Medulla oblongata (tissue), 1 donor: ENCODE results near the gene LHPP.

Experiments
- DNase-seq: peaks from one replicate; pipeline ENCODE4 v3.0.0-alpha.2; 2015; ENCODE audit errors: extremely low spot score

The LHPP gene

DNA sequence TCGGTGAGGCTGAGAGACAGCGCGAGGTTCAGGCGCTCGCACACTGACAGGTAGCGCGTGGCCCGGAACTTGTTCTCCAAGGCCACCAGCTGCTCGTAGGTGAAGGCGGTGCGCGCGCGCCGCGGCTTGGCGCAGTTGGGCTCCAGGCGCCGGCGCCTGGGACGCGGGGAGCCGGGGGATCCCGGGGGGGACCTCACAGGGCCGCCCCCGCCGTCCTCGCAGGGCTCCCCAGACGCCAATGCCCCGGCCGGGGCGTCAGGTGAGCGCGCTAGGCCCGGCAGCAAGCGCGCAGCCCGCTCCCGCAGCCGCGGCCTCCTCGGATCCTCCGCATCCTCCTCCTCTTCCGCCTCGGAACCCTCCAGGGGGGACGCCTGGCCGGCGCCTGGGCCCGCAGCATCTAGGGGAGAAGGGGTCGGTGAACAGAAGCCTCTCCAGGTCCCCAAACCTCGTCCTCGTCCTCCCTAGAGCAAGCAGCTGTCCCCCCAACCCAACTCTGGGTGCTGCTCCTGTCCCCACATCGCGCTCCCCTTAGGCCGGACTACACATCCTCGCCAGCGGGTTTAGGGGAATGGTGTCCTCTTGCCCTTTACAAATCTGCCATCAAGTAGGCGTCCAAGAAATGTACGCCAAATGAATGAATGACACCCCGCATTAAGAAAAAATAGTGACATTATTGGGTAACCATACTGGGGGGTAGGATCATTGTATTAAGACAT lies 13.7 kb upstream of the LHPP start:
- DNase-seq: no peak

DNA sequence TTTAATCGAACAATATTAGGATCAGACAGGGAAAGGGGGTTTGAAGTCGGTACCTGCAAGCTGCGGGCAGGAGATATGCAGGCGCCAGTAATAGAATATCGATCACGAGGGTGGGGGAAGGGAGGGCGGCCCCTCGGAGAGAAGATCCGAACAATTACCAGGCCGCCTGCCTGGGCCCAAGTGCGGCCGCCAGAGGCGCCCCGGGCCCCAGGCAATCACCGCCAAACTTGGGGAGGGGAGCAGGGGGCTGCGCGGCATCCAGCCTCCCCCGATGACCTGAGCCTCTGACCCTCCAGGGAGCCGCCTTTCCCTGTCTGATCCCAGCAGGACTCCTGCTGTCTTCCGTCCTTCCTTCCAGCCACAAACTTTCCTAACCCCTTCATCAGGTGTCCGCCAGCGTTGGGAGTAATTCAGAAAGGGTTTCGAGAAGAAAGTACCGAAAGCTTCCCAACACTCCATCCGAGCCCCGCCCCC lies 12.9 kb upstream of the LHPP start:
- DNase-seq: no peak

DNA sequence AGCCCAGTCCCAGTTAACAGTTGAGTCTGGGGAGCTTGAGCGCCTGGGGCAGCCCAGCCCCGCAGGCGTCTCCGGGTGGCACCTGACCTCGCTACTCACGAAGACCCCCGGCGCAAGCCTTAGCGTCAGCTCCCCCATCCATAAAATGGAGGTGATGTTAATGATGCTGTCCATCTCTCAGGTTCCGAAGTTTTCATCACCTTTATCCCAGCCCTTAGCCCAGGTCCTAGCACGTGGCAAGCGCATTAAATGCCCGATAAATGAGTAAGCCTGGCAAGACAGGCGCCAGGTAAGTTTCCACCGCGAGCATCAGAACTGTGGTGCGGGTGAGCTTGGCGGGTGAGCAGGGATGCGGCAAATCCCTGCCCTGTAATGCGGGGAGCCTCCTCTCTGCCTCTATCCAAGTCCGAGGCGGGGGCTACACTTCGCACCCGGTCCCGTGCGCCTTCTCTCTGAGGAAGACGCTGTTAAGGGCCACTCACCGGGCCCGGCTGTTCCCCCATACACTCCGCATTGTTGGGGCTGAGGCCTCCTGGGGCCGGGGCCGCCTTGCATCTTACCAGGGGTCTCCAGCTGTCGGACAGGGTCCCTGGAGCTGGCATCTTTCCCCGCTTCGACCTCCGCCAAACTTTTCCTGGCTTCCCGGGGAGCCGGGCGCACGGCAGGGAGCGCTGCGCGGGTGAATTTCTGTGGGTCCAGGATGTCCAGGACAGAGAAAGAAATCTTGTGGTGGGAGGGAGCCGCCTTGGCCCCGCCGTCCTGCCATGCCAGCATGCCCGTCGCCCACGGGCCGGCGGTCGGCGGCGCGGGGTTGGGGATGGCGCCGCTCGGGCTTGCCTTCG lies 12.2 kb upstream of the LHPP start:
- no peak for DNase-seq

DNA sequence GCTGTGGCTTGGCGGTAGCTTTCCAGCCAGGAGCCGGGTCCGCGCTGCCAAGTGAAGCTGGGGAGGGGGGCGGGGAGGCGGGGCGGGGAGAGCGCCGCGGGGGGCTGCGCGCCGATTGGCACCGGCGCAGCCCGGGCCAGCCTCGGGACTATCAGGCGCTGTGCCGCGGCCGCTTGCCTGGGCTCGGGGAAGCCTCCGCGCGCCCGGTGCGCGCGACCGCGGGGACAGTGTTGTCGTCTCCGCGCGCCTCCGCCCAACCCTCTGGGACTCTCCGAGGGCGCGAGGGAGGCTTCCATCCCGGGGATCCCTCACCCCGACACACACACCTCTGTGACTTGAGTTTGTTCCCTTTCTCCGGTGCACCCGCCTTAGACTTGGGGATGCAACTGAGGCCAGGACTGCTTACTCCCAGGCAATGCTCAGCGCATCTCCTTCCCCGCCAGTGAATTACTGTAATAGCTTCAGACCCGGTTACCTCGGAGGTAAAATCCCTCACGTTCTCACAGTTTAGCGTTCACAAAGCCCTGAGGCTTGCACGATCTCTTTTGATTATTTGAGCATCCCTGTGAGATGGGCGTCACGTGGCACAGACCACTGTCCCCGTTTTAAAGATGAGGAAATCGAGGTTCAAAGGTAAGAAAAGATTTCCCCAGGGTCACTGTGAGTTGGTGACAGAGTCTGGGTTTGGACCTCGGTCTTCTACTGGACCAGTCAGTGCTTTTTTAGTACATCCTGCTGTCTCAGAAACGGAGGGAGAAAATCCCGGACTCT lies 11.4 kb upstream of the LHPP start, which contains the start of gene NKX1-2:
Gene NKX1-2, minus strand, starts transcription at position 24 of the 771 bp plus-strand sequence. CDS start 92 bp downstream, outside the sequence.
- peak; percentile 40 for DNase-seq

DNA sequence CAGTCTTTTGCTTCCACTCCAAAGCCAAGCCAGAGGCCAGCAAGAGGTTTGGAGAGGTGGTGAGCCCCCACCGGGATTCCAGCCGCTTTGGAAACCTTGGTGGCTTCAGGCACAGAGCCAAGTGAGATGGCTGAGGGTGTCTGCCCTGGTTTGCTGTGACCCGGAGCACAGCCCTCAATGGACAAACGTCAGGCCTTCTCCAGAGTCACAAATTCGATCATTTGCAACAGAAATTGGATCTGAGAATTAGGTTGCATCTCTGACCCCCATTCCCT lies 10.9 kb upstream of the LHPP start:
- no peak for DNase-seq

DNA sequence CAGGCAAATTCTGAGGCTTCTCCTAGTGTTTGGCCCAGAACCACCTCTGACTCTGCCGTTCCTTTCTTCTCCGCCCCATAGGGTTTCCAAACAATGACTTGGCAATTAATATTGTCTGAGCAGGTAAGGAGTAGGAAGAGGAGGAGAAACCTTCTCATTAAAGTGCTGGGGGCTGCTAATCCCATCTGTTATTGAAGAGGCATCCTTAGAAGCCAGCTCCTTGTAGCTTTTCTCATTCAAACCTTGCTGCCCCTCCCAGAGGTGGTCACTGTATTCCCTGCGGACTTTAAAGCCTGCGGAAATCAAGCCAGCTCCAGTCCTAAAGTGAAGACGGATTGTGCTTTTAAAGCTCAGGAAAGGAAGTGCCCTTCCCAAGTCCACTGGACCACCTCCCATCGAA lies 10.3 kb upstream of the LHPP start:
- DNase-seq: no peak

DNA sequence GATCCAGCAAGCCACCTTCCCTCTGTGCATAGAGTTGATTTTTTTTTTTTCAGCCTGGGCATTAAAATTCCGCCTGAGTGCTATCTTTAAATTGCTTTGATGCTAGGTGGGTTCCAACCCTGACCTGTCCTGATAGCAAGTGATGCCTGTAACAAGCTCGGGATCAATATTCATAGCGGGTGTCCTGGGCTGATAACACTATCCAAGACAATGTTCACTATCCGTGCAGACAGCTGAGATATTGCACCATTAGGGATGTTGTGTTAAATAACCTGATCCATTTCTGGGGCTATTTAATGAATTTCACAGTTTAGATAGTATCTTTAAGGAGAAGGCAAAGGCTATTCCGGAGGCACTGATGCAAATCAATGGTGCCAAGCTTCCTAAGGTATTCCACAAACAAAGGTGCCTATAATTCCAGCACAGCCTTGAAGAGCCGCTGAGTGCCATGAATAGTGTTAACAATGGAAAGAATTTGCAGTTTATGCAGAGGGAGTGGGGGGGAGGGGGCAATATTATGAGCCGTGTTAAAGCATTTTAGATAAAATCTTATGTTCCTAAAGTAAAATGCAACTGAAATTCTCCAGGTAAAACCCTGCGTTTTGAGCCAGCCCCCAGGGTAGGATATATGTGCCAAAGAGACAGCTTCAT lies 7.5 kb upstream of the LHPP start:
- no peak for DNase-seq

DNA sequence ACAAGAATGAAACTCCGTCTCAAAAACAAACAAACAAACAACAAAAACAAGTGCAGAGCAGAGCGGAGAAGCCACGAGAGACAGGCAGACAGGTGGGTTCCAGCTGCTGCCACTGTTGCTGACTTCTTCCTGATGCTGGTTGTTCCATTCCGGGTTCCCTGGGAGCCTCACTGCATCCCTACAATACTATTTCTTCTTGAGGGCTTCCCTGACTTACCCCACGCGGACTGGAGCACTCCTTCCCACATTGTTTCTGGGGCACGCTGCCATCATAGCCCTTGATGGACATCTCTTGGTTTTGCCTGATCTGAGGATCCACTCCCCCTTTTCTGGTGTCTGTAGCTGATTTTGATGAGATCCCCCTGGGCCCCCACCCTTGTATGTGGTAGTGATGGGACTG lies 6.2 kb upstream of the LHPP start:
- DNase-seq: no peak

DNA sequence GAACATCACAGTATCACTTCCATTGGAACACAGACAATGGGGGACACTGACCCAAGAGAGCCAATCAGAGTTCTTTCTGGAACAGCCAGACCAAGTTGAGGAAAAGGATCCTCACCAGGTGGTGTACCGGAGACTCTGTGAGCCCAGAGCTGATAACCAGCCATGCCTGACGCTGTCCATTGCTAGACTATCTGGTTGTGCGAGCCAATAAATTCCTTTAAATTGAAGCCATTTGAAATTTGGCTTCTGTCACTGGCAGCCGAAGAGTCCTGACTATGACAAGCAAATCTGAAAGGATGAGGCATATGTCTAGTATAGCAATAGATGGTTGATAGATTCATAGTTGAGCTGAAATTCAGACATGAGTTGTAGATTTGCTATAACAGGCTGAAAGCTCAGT lies 3.1 kb upstream of the LHPP start:
- DNase-seq: no peak

DNA sequence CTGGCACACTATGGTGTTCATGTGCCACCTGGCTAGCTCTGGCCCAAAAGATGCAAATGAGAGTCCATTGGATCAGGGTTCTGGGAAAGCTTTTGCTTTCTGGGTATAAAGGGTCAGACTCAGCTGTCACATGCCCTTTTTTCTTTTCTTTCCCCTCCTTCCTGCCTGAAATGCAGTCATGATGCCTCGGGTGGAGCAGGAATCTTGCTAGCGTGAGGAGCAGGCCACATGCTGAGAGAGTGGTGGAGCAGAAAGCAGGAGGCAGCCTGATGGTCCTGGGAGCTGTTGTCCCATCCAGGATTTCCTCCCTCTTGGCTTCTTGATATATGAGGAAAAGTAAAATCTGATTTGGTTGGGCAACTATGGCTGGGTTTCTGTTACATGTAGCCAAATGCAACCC lies 2.7 kb upstream of the LHPP start:
- DNase-seq: no peak

DNA sequence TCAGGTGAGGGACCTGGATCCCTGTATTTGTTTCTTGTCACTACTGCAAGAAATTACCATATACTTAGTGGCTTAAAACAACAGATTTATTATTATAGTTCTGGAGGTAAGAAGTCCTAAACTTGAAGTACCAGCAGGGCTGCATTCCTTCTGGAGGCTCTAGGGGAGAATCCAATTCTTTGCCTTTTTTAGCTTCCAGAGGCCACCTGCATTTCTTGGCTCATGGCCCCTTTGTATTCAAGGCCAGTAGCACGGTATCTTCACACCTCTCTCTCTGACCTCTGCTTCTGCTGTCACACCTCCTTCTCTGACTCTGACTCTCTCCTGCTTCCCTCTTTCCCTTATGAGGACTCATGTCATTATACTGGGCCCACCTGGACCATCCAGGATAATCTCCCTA lies 2.2 kb upstream of the LHPP start:
- DNase-seq: no peak

DNA sequence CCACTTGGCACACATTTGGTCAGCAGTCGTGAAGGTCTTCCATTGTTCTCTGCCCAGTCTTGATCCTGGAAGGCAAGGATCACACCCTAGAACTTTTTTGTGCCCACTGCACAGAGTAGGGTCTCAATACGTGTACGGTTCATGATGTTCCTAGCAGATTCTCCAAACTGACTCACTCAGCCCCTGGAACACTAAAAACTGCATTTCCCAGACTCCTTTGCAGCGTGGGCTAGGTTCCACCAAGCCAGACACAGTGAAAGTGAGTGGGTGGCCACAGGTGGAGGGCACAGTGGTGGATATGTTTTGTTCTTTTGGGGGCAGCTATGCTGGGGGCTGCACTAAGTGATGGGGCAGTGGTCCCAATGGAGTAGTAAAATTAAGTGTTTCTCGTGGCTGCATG lies 1.5 kb upstream of the LHPP start:
- DNase-seq: no peak

DNA sequence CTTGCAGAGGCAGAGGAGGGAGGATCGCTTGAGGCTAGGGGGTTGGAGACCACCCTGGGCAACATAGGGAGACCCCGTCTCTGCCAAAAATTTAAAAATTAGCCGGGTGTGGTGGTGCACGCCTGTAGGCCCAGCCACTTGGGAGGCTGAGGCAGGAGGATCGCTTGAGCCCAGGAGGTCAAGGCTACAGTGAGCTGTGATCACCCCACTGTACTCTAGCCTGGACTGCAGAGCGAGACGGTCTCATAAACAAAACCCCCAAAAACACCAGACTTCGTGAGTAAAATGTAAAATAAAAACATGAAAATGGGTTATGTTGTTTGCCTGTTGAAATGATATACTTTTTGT lies 699 bp downstream of the LHPP start:
- no peak for DNase-seq

DNA sequence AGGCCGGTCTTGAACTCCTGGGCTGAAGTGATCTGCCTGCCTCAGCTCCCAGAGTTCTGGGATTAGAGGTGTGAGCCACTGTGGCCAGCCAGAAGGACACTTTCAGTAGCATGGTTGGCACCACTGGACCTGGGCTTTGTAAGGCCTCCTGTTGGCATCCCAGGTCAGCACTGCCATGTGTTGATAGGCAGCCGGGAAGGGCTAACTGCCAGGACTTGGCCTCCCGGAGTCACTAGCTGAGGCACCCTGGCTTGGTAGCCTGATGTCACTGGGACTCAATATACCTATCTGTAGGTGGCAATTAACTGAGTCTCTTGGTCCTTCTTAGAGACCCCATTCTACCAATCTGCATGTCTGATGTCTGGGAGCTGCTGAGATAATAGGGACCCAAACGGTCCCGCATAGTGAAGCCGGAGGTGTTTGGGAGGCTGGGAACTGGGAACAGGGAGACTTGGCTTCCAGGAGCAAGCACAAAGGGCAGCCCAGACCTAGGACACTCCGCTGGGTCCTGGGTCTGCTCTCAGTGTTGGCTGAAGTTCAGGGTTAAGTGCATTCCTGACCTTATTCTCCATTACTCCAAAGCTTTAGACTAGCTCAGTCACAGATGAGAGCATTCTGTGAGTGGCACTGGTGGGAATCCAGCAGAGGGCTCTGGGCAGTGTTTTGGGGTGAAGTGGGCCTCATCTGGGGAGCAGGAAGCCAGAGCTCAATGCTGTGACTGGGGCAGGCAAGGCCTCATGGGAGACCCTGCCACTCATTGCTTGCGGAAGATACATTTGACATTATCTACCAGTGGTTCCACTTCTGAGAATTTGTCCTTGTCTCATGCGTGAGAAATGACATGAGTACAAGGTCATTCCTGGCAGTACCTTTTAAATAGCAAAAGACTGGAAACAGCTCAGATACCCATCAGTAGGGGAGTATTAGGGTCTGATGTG lies 2.7 kb downstream of the LHPP start:
- no peak for DNase-seq

DNA sequence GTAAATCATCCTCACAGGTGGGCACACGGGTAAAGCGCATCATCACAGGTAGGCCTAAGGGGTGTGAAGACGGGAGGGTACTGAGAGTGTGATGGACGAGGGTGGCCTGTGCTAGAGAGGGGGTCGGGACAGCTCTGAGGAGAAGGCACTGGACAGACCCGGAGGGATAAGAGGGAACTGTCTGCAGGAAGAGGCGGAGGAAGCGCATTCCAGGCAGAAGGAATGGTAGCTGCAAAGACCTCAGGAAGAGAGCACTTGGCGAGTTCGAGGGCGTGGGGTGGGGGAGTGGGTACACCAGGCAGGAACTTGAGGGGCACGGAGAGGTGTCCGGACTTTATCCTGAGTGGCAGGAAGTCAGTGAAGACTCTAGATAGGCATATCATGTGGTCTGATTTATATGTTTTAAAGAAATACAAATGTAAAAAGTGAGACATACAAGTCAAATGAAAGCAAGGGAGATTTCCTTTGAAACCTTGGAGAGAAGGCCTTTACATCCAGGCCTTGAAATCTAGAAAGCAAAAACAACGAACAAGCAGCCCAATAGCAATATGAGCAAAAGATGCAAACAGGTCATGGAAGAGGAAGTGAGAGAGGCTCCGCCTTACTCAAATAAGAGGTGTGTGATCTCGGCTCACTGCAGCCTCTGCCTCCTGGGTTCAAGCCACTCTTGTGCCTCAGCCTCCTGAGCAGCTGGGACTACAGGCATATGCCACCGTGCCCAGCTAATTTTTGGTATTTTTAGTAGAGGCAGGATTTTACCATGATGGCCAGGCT lies 3.6 kb downstream of the LHPP start:
- no peak for DNase-seq

DNA sequence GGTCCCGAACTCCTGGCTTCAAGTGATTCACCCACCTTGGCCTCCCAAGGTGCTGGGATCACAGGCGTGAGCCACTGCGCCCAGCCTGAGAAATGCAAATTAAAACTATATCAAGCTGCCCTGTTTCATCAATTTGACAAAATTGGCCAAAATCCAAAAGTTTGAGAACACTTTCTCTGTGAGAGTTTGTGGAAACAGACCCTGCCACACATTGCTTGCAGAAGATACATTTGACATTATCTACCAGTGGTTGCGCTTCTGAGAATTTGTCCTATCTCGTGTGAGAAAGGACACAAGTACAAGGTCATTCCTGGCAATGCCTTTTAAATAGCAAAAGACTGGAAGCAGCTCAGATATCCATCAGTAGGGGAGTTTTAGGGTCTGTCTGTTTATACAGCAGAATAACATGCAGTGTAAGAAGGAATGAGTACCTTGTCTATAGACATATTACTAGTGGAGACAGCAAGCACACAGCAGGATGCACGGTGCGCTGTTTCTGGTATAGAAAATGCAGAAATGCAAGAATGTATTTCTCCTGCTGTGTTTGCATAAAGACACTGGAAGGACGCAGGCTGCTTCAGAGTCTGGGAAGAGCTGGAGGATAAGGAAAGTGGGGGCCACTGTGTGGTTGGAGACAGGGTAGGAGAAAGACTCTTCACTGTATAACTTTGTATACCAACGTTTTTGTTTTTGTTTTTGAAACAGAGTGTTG lies 4.3 kb downstream of the LHPP start:
- no peak for DNase-seq

DNA sequence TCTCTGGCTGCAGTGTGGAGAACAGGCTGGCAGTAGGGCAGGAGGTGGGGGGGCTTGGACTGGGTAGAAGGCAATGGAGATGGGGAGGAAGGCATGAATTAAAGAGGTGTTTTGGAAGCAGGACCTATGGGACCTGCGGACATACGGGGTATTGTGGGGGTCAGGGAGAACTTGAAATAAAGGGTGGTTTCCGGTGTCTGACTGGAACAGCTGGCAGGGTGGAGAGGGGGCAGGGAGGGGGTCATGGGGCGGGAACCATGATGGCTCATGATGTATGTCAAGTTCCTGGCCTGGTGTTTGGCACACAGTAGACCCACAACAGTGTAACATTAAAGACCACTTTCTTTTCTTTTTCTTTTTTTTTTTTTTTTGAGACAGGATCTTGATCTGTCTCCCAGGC lies 5.5 kb downstream of the LHPP start:
- no peak for DNase-seq

DNA sequence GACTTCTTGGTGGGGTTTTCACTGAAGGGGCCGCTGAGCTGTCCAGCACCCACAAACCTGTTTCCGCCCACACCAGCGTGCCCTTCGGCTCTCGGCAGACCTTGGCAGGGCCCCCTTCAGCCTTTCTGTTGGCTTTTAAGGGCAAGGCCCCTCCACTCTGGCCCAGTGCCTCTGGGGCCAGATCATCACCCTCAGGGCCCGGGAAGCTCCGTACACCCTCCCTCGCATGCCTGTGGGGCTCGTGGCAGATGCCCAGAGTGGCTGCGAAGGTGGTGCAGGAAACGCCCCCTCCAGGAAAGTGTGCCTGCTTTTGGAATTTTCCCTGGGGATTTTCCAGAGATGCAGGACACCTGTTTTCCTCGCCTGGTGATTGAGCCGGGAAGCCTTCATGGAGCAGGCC lies 7.0 kb downstream of the LHPP start:
- DNase-seq: no peak

DNA sequence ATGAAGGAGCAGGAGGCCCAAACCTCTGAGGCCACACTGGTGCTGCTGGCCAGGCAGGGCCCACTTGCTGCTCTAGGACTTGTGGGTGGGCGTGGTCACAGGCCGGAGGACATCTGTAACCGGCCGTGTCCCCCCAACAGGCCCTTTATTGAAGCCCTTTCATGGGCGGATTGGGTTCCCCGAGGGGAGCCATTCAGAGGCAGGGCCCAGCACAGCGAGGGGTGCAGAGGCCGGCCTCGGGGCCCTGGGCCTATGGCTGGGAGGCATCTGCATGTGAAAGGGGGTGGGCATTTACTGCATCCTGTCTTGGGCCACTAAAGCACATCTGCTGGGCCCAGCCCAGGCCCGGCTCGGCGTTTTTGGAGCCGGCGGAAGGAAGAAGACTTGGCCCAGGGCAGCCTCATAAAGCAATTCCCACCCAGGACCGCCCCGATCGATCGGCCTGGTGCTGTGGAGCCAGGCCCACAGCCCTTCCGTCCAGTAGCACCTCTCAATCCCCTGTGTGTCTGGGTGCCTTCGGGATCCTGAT lies 8.4 kb downstream of the LHPP start:
- no peak for DNase-seq
